T-helper 17 cell (primary cell): ENCODE measurements around the gene MMP10. TPM values are rescaled to one million over a fixed set of nuclear protein-coding genes. Genes with fewer than 3 reads are reported as not detected.
"Not testable (repeated sequence)": the region's sequence is repeated elsewhere in the genome, so short reads cannot be mapped to it uniquely, and the experiment has no call there.

ENCODE experiments used
- ATAC-seq: fragments of 150-1000 bp; cut with Tn5 transposase; 2 replicates; pipeline ENCODE4 v1.10.0; 2021; ENCODE audit warnings: mild to moderate bottlenecking, moderate library complexity
- DNase-seq, 3 donors: peaks; one replicate each; pipeline versions ENCODE4 v3.0.0 to v3.0.0-alpha.2; 2020 to 2021
- H3K9me3 ChIP-seq: one replicate; pipeline ENCODE4 v1.7.0; 2013; ENCODE audit warnings: low read length, mild to moderate bottlenecking; ENCODE audit not compliant: control insufficient read depth, poor library complexity, severe bottlenecking
- H3K27ac Mint-ChIP-seq: one replicate; pipeline ENCODE4 v1.8.0; 2022; ENCODE audit warnings: mild to moderate bottlenecking, moderate library complexity, mixed read lengths
- H3K27me3 Mint-ChIP-seq: one replicate; pipeline ENCODE4 v1.8.0; 2022; ENCODE audit warnings: mixed read lengths
- H3K36me3 Mint-ChIP-seq: one replicate; pipeline ENCODE4 v1.8.0; 2022; ENCODE audit warnings: low read depth, mixed read lengths
- H3K4me1 Mint-ChIP-seq: one replicate; pipeline ENCODE4 v1.8.0; 2022; ENCODE audit warnings: mild to moderate bottlenecking, mixed read lengths
- H3K4me3 Mint-ChIP-seq: one replicate; pipeline ENCODE4 v1.8.0; 2022; ENCODE audit warnings: mild to moderate bottlenecking, moderate library complexity, mixed read lengths
- total RNA-seq, 4 donors: library from RNA in 2 of 4; stranded (reverse) in 2 of 4; gene quantifications; one replicate each; pipeline ENCODE4 v1.2.3 and lab custom pipeline; 2022 to 2026

MMP10 gene
- total RNA-seq, 2 donors from 2014 or later: not detected

- ATAC-seq: no peak
- H3K36me3 Mint-ChIP-seq: peaks cover 4% of the 10 kb centered on the region
- H3K27me3 Mint-ChIP-seq: peaks cover 26% of the 10 kb centered on the region
- DNase-seq: no peak
- no peak overlapping the region for H3K27ac Mint-ChIP-seq
- H3K4me3 Mint-ChIP-seq: no peak overlapping the region
- H3K4me1 Mint-ChIP-seq: peaks cover 4% of the 10 kb centered on the region
- H3K9me3 ChIP-seq: no peaks in the 10 kb centered on the region
Observed at GRCh38 chr11:102770191-102770590, 10.2 kb downstream of the MMP10 start.

DNA sequence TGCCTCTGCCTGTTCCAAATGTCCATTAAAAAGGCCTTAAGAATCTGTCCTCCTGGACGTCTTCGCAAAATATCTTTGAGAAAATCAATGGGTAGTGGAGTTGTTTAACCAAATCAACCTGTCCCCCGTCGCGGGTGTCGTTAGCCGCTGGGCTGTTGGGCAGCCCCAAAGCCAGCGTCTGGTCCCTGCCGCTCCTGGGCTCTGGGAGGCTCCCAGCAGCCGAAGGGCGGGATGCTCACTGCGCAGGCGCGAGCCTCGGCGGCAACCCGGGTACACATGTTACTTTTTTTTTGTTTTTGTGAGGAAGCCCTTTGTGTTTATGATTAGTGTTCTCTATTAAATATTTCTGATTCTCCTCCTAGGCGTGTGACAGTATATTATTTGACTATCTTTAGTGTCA, 12.6 kb downstream of the MMP10 start:
- H3K9me3 ChIP-seq: no peaks in the 10 kb centered on the region
- ATAC-seq (no peak), DNase-seq (no peak)
- H3K36me3 Mint-ChIP-seq: peaks cover 4% of the 10 kb centered on the region
- peaks cover 18% of the 10 kb centered on the region for H3K27me3 Mint-ChIP-seq
- H3K4me3 Mint-ChIP-seq: no peak overlapping the region
- no peak overlapping the region for H3K27ac Mint-ChIP-seq
- no peaks in the 10 kb centered on the region for H3K4me1 Mint-ChIP-seq

GRCh38 chr11:102763440-102763839, 17.0 kb downstream of the MMP10 start:
- Mint-ChIP-seq H3K27me3 (peaks cover 12% of the 10 kb centered on the region), H3K4me1 (peaks cover 4% of the 10 kb centered on the region), H3K27ac (no peak overlapping the region), H3K36me3 (no peaks in the 10 kb centered on the region), H3K4me3 (no peak overlapping the region)
- DNase-seq (no peak), ATAC-seq (no peak)
- no peaks in the 10 kb centered on the region for H3K9me3 ChIP-seq

- H3K36me3 Mint-ChIP-seq: no peaks in the 10 kb centered on the region
- H3K4me3 Mint-ChIP-seq: no peak overlapping the region
- ATAC-seq (no peak), DNase-seq (no peak)
- peaks cover 22% of the 10 kb centered on the region for H3K27me3 Mint-ChIP-seq
- H3K4me1 Mint-ChIP-seq: peaks cover 4% of the 10 kb centered on the region
- H3K27ac Mint-ChIP-seq: no peak overlapping the region
- no peaks in the 10 kb centered on the region for H3K9me3 ChIP-seq
Observed at GRCh38 chr11:102762361-102762767, 18.1 kb downstream of the MMP10 start.

DNA sequence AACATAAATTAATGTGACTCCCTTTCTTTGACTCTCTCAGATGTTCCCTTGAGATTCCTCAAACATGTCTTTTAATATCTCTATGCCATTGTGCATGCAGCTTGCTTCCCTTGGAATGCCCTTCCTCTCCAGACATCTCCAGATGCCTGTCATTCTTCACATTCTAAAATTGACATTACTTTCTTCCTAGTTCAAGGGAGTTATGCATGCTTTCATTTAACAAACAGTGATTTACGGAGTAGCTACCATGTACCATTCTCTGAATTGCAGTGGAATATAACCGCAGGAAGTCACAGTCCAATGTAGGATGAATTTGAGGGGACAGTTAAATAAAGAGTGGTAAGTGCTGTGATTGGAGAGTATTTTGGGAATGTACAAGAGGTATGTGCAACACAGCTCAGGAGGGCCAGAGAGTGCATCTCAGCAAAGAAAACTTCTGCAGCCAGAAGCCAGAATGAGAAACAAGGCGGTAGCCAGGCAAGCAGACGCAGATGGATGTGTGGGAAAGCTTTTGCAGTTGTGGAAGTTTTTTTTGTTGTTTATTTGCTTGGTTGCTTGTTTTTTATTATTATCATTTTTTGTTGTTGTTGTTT, 18.7 kb downstream of the MMP10 start:
- Mint-ChIP-seq H3K27me3 (peaks cover 28% of the 10 kb centered on the region), H3K4me3 (no peak overlapping the region), H3K36me3 (no peaks in the 10 kb centered on the region), H3K27ac (no peak overlapping the region), H3K4me1 (peaks cover 4% of the 10 kb centered on the region)
- ATAC-seq: no peak
- no peak for DNase-seq
- H3K9me3 ChIP-seq: no peaks in the 10 kb centered on the region

GRCh38 chr11:102760344-102761035, 19.9 kb downstream of the MMP10 start:
- H3K4me1 Mint-ChIP-seq: peaks cover 4% of the 10 kb centered on the region
- DNase-seq: no peak
- H3K9me3 ChIP-seq: no peaks in the 10 kb centered on the region
- peaks cover 2% of the 10 kb centered on the region for H3K36me3 Mint-ChIP-seq
- no peak for ATAC-seq
- H3K27me3 Mint-ChIP-seq: peaks cover 36% of the 10 kb centered on the region
- no peak overlapping the region for H3K4me3 Mint-ChIP-seq
- no peak overlapping the region for H3K27ac Mint-ChIP-seq

DNA sequence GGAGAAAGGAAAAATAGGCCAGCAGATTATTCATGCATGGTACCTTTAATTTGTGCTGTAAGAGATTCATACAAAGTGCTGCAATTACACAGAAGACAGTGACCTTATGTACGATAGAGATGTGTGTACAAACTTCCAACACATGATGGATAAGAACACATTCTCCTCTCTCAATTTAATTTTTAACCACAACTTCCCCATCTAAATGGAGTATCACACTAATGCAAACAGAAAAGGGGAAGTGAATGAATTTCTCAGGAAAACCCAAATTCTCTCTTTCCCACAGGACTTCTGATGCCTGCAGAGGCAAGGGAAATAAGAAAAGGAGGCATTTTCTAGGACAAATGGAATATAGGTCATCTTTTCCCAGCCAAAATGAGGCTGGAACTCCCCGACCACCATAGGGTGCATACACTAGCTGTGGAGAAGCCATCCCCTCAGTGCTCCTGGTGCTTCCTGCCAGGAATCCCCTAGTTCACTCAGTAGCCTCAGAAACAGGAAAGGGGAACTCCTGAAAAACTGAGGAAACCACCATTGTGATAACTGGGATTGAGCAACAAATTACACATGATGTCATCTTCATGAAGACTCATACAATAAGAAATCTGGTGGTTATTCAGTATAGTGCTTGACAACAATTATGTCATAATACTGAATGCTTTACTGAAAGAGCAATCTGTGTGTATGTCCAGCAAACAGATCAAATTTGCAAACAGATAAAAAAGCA, 22.4 kb downstream of the MMP10 start:
- Mint-ChIP-seq H3K4me1 (peaks cover 4% of the 10 kb centered on the region), H3K27ac (no peak overlapping the region), H3K4me3 (no peak overlapping the region), H3K27me3 (peaks cover 54% of the 10 kb centered on the region), H3K36me3 (peaks cover 2% of the 10 kb centered on the region)
- no peaks in the 10 kb centered on the region for H3K9me3 ChIP-seq
- DNase-seq (no peak), ATAC-seq (no peak)

GRCh38 chr11:102753267-102753666, 27.2 kb downstream of the MMP10 start:
- H3K27me3 Mint-ChIP-seq: peaks cover 41% of the 10 kb centered on the region
- no peaks in the 10 kb centered on the region for H3K4me1 Mint-ChIP-seq
- peaks cover 2% of the 10 kb centered on the region for H3K36me3 Mint-ChIP-seq
- DNase-seq (no peak), ATAC-seq (no peak)
- no peaks in the 10 kb centered on the region for H3K9me3 ChIP-seq
- no peak overlapping the region for H3K4me3 Mint-ChIP-seq
- H3K27ac Mint-ChIP-seq: no peak overlapping the region

GRCh38 chr11:102751673-102752072, 28.8 kb downstream of the MMP10 start:
- Mint-ChIP-seq H3K4me1 (no peaks in the 10 kb centered on the region), H3K27me3 (peaks cover 26% of the 10 kb centered on the region), H3K27ac (no peak overlapping the region), H3K36me3 (peaks cover 2% of the 10 kb centered on the region), H3K4me3 (no peak overlapping the region)
- ATAC-seq (no peak), DNase-seq (no peak)
- H3K9me3 ChIP-seq: no peaks in the 10 kb centered on the region

DNA sequence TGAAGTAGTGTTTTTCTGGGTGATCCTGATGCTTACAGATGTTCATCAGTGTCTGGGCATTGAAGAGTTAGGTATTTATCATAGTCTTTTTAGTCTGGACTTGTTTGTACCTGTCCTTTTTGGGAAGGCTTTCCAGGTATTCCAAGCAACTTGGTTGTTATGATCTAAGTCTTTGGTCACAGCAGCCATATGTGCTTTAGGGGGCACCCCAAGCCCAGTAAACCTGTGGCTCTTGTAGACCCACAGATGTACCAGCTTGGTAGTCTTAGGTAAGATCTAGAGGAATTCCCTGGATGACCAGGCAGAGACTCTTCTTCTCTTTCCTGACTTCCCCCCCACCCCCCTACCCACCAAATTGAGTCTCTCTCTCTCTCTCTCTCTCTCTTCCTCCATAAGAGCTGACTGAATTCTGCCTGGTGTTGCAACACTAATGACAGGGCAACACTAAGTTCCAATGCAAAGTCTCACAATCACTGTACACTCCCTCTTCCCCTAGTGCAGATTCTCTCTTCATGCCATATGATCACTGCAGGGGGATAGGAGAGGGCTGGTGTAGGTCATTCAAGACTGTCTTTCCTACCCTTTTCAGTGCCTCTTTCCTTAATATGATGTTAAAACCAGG, 31.2 kb downstream of the MMP10 start:
- no peak for DNase-seq
- no peak overlapping the region for H3K27ac Mint-ChIP-seq
- ATAC-seq: no peak
- no peaks in the 10 kb centered on the region for H3K4me1 Mint-ChIP-seq
- H3K27me3 Mint-ChIP-seq: peaks cover 7% of the 10 kb centered on the region
- no peaks in the 10 kb centered on the region for H3K36me3 Mint-ChIP-seq
- no peaks in the 10 kb centered on the region for H3K9me3 ChIP-seq
- no peak overlapping the region for H3K4me3 Mint-ChIP-seq

DNA sequence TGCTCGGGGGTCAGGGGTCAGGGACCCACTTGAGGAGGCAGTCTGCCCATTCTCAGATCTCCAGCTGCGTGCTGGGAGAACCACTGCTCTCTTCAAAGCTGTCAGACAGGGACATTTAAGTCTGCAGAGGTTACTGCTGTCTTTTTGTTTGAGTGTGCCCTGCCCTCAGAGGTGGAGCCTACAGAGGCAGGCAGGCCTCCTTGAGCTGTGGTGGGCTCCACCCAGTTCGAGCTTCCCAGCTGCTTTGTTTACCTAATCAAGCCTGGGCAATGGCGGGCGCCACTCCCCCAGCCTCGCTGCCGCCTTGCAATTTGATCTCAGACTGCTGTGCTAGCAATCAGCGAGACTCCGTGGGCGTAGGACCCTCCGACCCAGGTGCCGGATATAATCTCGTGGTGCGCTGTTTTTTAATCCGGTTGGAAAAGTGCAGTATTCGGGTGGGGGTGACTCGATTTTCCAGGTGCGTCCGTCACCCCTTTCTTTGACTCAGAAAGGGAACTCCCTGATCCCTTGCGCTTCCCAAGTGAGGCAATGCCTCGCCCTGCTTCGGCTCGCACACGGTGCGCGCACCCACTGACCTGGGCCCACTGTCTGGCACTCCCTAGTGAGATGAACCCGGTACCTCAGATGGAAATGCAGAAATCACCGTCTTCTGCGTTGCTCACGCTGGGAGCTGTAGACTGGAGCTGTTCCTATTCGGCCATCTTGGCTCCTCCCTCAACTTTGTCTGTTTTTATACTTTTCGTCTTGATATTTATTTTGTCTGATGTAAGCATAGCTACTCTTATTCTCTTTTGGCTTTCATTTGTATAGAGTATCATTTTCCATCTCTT, 33.5 kb downstream of the MMP10 start:
- H3K36me3 Mint-ChIP-seq, H3K27me3 Mint-ChIP-seq, ATAC-seq, H3K4me1 Mint-ChIP-seq, H3K9me3 ChIP-seq, H3K4me3 Mint-ChIP-seq, H3K27ac Mint-ChIP-seq, DNase-seq: not testable (repeated sequence)

- Mint-ChIP-seq H3K4me1 (no peaks in the 10 kb centered on the region), H3K36me3 (no peaks in the 10 kb centered on the region), H3K4me3 (no peak overlapping the region), H3K27me3 (peaks cover 22% of the 10 kb centered on the region), H3K27ac (no peak overlapping the region)
- ATAC-seq (no peak), DNase-seq (no peak)
- H3K9me3 ChIP-seq: no peaks in the 10 kb centered on the region
Observed at GRCh38 chr11:102734650-102735049, 45.8 kb downstream of the MMP10 start.
